Smooth muscle cell (in vitro differentiated cells): ENCODE measurements around the gene TJP1. TPM values are rescaled to one million over a fixed set of nuclear protein-coding genes. Genes with fewer than 3 reads are reported as not detected.

ENCODE experiments used
- DNase-seq: peaks from one replicate; lab custom pipeline; 2025; ENCODE audit not compliant: unreplicated experiment; lab: John Stamatoyannopoulos, UW
- H2AFZ ChIP-seq: fragments of 200-600 bp; sonication (generic); 2 replicates; pipeline ENCODE4 v1.6.0; 2016; ENCODE audit warnings: antibody characterized with exemption, low read depth, mild to moderate bottlenecking
- H3F3A ChIP-seq: fragments of 200-600 bp; sonication (generic); 2 replicates; pipeline ENCODE4 v1.6.0; 2017; ENCODE audit warnings: antibody characterized with exemption, low read depth
- H3K27ac ChIP-seq: fragments of 200-600 bp; sonication (generic); 2 replicates; pipeline ENCODE4 v1.5.1; 2016; ENCODE audit warnings: low read depth, mild to moderate bottlenecking
- H3K27me3 ChIP-seq: fragments of 200-600 bp; sonication (generic); 2 replicates; pipeline ENCODE4 v1.6.1; 2016; ENCODE audit warnings: low read depth, mild to moderate bottlenecking
- H3K36me3 ChIP-seq: fragments of 200-600 bp; sonication (generic); 2 replicates; pipeline ENCODE4 v1.5.1; 2016; ENCODE audit warnings: low read depth
- H3K4me1 ChIP-seq: fragments of 200-600 bp; sonication (generic); 2 replicates; pipeline ENCODE4 v1.5.1; 2016; ENCODE audit warnings: low read depth
- H3K4me2 ChIP-seq: fragments of 200-600 bp; sonication (generic); 2 replicates; pipeline ENCODE4 v1.6.0; 2016; ENCODE audit warnings: mild to moderate bottlenecking
- H3K4me3 ChIP-seq: fragments of 200-600 bp; sonication (generic); 2 replicates; pipeline ENCODE4 v1.5.1; 2016; ENCODE audit warnings: mild to moderate bottlenecking
- H3K79me2 ChIP-seq: fragments of 200-600 bp; sonication (generic); 2 replicates; pipeline ENCODE4 v1.6.0; 2016; ENCODE audit warnings: low read depth, mild to moderate bottlenecking
- H3K9ac ChIP-seq: fragments of 200-600 bp; sonication (generic); 2 replicates; pipeline ENCODE4 v1.6.0; 2016; ENCODE audit warnings: low read depth
- H3K9me3 ChIP-seq: fragments of 200-600 bp; sonication (generic); replicated peaks from 2 replicates; pipeline ENCODE4 v1.5.1; 2016; ENCODE audit warnings: low read depth
- H4K20me1 ChIP-seq: fragments of 200-600 bp; sonication (generic); 2 replicates; pipeline ENCODE4 v1.6.0; 2016; ENCODE audit warnings: low read depth
- WGBS: methylation state at CpG from one replicate; pipeline ENCODE4 v1.1.7; 2016; ENCODE audit warnings: low lambda C conversion rate; 5-methylcytosine and 5-hydroxymethylcytosine counted together
- polyA plus RNA-seq: library from polyadenylated mRNA; unstranded; fragments of >200 nt; fragmentation: Nextera tagmentation; extraction: Ambion mirVana; gene quantifications from 2 replicates; pipeline ENCODE4 v1.2.1, GENCODE V29; 2016
- total RNA-seq: library from RNA; depleted of rRNA; stranded (reverse); fragments of >200 nt; gene quantifications from 2 replicates; pipeline ENCODE4 v1.2.3, GENCODE V29; 2014
- TF ChIP-seq, protein P1 (sequence below): fragments of 200-600 bp; sonication (generic); IDR thresholded peaks from 2 replicates; pipeline ENCODE4 v1.5.1; 2017; ENCODE audit warnings: borderline replicate concordance, mild to moderate bottlenecking, antibody characterized with exemption; ENCODE audit not compliant: insufficient read depth, poor library complexity, severe bottlenecking

Gene TJP1
- total and polyA plus RNA-seq, 2 experiments from 2014 or later, result 28.4 to 73.1 TPM

DNA sequence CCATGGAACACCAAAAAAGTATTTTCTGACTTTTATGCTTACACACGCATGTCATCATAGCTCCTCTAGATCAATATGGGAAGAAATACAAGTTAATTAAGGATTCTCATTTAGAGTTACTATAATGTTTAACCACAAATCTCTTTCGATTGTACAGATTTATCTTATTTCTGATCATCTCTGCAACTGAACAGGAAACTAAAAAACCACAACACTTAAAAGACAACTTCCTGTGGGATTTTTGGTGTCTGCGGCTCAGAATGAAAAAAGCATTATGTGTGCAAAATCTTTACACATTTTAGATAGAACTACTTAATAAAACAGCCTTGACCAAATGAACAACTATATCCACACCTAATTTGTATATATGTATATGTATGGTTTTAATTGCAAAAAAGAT, 3.0 kb upstream of the TJP1 start:
- Histone ChIP-seq H3K27ac (no peak overlapping the region), H3K4me2 (peak overlapping the region; percentile 18), H2AFZ (no peak overlapping the region), H3K27me3 (no peaks in the 10 kb centered on the region), H3F3A (peaks cover 6% of the 10 kb centered on the region), H4K20me1 (peaks cover 11% of the 10 kb centered on the region), H3K9me3 (no peaks in the 10 kb centered on the region), H3K4me3 (no peak overlapping the region), H3K79me2 (peaks cover 11% of the 10 kb centered on the region), H3K4me1 (peaks cover 17% of the 10 kb centered on the region), H3K36me3 (no peaks in the 10 kb centered on the region), H3K9ac (no peak overlapping the region)
- DNase-seq, result no peak
- 49% methylated on average over 3 of the region's 3 CpGs for whole genome bisulfite sequencing
- TF ChIP-seq, protein P1, sequence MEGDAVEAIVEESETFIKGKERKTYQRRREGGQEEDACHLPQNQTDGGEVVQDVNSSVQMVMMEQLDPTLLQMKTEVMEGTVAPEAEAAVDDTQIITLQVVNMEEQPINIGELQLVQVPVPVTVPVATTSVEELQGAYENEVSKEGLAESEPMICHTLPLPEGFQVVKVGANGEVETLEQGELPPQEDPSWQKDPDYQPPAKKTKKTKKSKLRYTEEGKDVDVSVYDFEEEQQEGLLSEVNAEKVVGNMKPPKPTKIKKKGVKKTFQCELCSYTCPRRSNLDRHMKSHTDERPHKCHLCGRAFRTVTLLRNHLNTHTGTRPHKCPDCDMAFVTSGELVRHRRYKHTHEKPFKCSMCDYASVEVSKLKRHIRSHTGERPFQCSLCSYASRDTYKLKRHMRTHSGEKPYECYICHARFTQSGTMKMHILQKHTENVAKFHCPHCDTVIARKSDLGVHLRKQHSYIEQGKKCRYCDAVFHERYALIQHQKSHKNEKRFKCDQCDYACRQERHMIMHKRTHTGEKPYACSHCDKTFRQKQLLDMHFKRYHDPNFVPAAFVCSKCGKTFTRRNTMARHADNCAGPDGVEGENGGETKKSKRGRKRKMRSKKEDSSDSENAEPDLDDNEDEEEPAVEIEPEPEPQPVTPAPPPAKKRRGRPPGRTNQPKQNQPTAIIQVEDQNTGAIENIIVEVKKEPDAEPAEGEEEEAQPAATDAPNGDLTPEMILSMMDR, result no peak

DNA sequence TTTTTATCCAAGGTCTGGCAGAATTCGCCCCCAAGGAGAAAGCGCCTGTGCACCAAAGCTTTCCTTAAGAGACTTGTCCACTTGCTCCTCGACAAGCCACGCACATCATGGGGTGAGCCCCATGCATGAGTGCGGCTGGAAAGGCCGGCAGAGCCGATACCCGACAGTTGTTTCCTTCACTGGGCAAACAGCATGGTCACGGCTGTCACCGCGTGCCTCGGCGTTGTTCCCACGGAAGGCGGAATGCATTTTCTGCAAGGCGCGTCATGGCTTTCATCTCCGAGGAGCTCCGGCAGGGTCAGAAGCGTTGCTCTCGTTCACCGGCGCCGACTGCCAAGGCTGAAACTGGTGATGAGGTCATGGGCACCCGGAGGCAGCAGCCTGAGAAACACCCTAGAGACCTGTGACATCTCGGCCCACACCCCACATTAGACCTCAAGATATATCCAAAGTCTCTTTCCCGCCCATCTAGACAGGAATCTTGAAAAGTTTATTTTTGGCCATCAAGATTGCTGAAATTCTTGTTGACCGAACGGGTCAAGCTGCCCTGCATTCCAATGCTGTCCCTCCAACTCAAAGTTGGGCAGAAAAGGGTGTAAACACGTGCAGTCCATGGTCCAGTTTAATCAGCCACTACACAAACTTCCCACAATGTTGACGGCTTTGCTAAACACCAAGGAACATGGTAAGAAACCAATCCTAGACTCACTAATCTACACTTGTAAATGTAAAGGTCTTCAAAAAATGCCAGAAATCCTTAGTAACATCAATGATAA, 604 bp upstream of the TJP1 start:
- Histone ChIP-seq H3K9ac (peak overlapping the region; percentile 86), H3F3A (peaks cover 6% of the 10 kb centered on the region), H3K9me3 (no peaks in the 10 kb centered on the region), H2AFZ (peak overlapping the region; percentile 42), H3K27me3 (no peaks in the 10 kb centered on the region), H3K36me3 (no peaks in the 10 kb centered on the region), H4K20me1 (peaks cover 34% of the 10 kb centered on the region), H3K27ac (peak overlapping the region; percentile 94), H3K4me2 (peak overlapping the region; percentile 92), H3K4me1 (peaks cover 26% of the 10 kb centered on the region), H3K4me3 (peak overlapping the region; percentile 86), H3K79me2 (peaks cover 34% of the 10 kb centered on the region)
- WGBS, result 3% methylated on average over 30 of the region's 31 CpGs
- peak; percentile 80 for DNase-seq
- TF ChIP-seq, protein P1, result no peak

DNA sequence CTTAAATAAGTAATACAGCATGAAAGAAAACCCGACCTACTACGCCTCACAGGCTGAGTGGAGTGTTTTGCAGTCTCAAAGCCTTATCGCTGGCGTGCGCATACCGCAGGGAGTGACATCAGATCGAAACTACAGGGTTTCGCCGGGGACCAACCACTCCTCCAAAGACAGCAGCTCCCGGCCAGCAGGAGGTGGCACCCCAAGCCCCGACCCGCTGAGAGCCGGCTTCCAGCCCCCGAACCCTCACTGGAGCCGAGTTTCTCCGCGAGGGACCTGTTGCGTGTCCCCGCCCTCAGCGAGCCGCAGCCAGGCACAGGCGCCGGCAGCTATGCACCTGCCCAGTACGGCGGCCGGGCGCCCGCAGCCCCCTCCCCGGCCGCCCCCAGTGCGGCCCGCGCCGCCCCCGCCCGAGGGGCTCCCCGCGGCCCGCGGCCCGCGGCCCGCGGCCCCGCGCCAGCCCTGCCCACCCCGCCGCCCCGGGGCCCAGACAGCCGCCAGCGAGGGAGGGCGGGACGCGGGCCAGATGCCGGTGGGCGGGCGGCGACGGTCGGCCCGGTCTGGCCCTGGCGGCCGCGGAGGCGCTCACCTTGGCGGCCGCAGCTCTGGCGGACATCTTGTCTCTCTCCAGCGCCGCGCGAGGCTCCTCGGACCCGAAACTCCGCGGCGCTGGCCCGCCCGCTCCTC, 710 bp downstream of the TJP1 start:
- H3K36me3 ChIP-seq, result no peaks in the 10 kb centered on the region
- peak overlapping the region; percentile 86 for H3K4me3 ChIP-seq
- no peaks in the 10 kb centered on the region for H3K9me3 ChIP-seq
- H3K9ac ChIP-seq, result peak overlapping the region; percentile 97
- peak overlapping the region; percentile 92 for H3K4me2 ChIP-seq
- no peaks in the 10 kb centered on the region for H3K27me3 ChIP-seq
- H3K79me2 ChIP-seq, result peaks cover 48% of the 10 kb centered on the region
- peak overlapping the region; percentile 61 for H2AFZ ChIP-seq
- DNase-seq, result peak; percentile 32
- TF ChIP-seq, protein P1, result no peak
- peaks cover 48% of the 10 kb centered on the region for H4K20me1 ChIP-seq
- H3F3A ChIP-seq, result peaks cover 6% of the 10 kb centered on the region
- peak overlapping the region; percentile 94 for H3K27ac ChIP-seq
- peaks cover 26% of the 10 kb centered on the region for H3K4me1 ChIP-seq
- WGBS, result under 1% methylated on average over 20 of the region's 79 CpGs
